HepG2 (cell line): ENCODE results near the gene MYO7B. TPM values are rescaled to one million over a fixed set of nuclear protein-coding genes. Genes with fewer than 3 reads are reported as not detected.

Experiments used
- ATAC-seq: fragments of 200-7000 bp; cut with Tn5 transposase; 3 replicates; pipeline ENCODE4 v1.9.1; 2020; ENCODE audit warnings: mild to moderate bottlenecking, moderate library complexity
- BruUV-seq: library from RNA; stranded (reverse); fragments of 400-500 nt; replicated peaks from 2 replicates; lab custom pipeline; 2021; lab: Mats Ljungman, UMichigan
- CTCF ChIA-PET: fragments of 300-600 bp; formaldehyde crosslinking; extraction: SDS; loops from one replicate; lab custom pipeline; 2021; ENCODE audit warnings: low total read pairs, inconsistent platforms, low intra/inter-chr PET ratio; lab: Yijun Ruan, JAX
- POLR2A ChIA-PET: fragments of 350-600 bp; sonication (Branson Sonifier 250); formaldehyde crosslinking; loops from one replicate; lab custom pipeline; 2020; ENCODE audit warnings: antibody characterized with exemption, inconsistent platforms; lab: Yijun Ruan, JAX
- DNase-seq: peaks from one replicate; pipeline ENCODE4 v3.0.0-alpha.2; 2015; ENCODE audit warnings: low spot score
- FAIRE-seq: peaks from 3 replicates; lab custom pipeline; 2011; peaks lifted over from hg19 to GRCh38; lab: Jason Lieb, UNC
- H2AFZ ChIP-seq: one replicate; pipeline ENCODE4 v1.6.1; 2011; ENCODE audit warnings: low read length, inconsistent platforms
- H3K27ac ChIP-seq: fragments of 300-600 bp; 3 replicates; pipeline ENCODE4 v1.8.0; 2011; ENCODE audit warnings: mixed run types, mild to moderate bottlenecking, mixed read lengths, low read length, inconsistent platforms; ENCODE audit not compliant: insufficient read depth; ENCODE audit errors: extremely low read length
- H3K27me3 ChIP-seq, 2 experiments: fragments of 200-600 bp in 1 of 2; 2 replicates in 1 of 2; 3 replicates in 1 of 2; pipeline versions ENCODE4 v1.6.0 to v1.8.0; 2011; ENCODE audit warnings: low read length in 2 of 2, mild to moderate bottlenecking in 2 of 2, moderate library complexity in 2 of 2, inconsistent platforms in 1 of 2; ENCODE audit not compliant: insufficient read depth in 2 of 2, control insufficient read depth in 1 of 2
- H3K36me3 ChIP-seq, 2 experiments: fragments of 200-600 bp in 1 of 2; replicated peaks in 1 of 2; 2 replicates in 1 of 2; 3 replicates in 1 of 2; pipeline versions ENCODE4 v1.5.1 to v1.8.0; 2011; ENCODE audit warnings: low read length in 2 of 2, inconsistent platforms in 1 of 2; ENCODE audit not compliant: insufficient read depth in 2 of 2, control insufficient read depth in 1 of 2
- H3K4me1 ChIP-seq: 2 replicates; pipeline ENCODE4 v1.5.1; 2012; ENCODE audit warnings: low read length, inconsistent platforms; ENCODE audit not compliant: insufficient read depth
- H3K4me2 ChIP-seq: 2 replicates; pipeline ENCODE4 v1.6.0; 2011; ENCODE audit warnings: low read depth, low read length, inconsistent platforms
- H3K4me3 ChIP-seq, 3 experiments: fragments of 200-600 bp in 1 of 3; sonication (generic), shearing (Covaris generic) in 1 of 3; replicated peaks in 1 of 3; 2 replicates each; pipeline ENCODE4 v1.5.1; 2011 to 2016; ENCODE audit warnings: low read length in 3 of 3, inconsistent platforms in 2 of 3, low read depth in 2 of 3, mild to moderate bottlenecking in 2 of 3, control low read depth in 1 of 3, mixed read lengths in 1 of 3; ENCODE audit not compliant: insufficient read depth in 1 of 3
- H3K79me2 ChIP-seq: one replicate; pipeline ENCODE4 v1.6.1; 2011; ENCODE audit warnings: low read length, inconsistent platforms; ENCODE audit not compliant: insufficient read depth
- H3K9ac ChIP-seq: 2 replicates; pipeline ENCODE4 v1.6.0; 2011; ENCODE audit warnings: mild to moderate bottlenecking, low read depth, low read length, inconsistent platforms; ENCODE audit not compliant: insufficient read depth
- H3K9me3 ChIP-seq: 2 replicates; pipeline ENCODE4 v1.5.1; 2012; ENCODE audit warnings: mild to moderate bottlenecking, low read length
- H4K20me1 ChIP-seq: 2 replicates; pipeline ENCODE4 v1.6.0; 2011; ENCODE audit warnings: inconsistent platforms, mild to moderate bottlenecking, low read length, moderate library complexity; ENCODE audit not compliant: insufficient read depth
- KDM6A ChIP-seq: IDR thresholded peaks from 2 replicates; pipeline ENCODE4 v1.6.1; 2016; ENCODE audit warnings: low read depth
- MBNL3 ChIP-seq: fragments of 250-450 bp; sonication (Bioruptor Pico); conservative IDR thresholded peaks from 2 replicates; pipeline ENCODE4 v1.8.0; 2022; ENCODE audit warnings: mild to moderate bottlenecking, inconsistent platforms
- NR2F1 ChIP-seq, 2 experiments: fragments of 450-650 bp in 1 of 2; formaldehyde crosslinking in 1 of 2; IDR thresholded peaks; 2 replicates each; pipeline versions ENCODE4 v1.5.0 to v1.6.1; 2016 to 2020; ENCODE audit warnings: mild to moderate bottlenecking in 1 of 2, missing compliant biosample characterization in 1 of 2, missing genetic modification reagents in 1 of 2, moderate library complexity in 1 of 2
- WGBS: methylation state at CpG from one replicate; pipeline ENCODE4 v1.1.6; 2017; ENCODE audit warnings: low lambda C conversion rate; 5-methylcytosine and 5-hydroxymethylcytosine counted together
- in situ Hi-C: cut with HindIII; loops from 2 replicates; pipeline ENCODE4 v1.10.0; 2017; ENCODE audit warnings: low pct_unique_long_range_greater_than_20kb; ENCODE audit not compliant: extremely low pct_ligation_motif_present
- intact Hi-C: fragments of 100-400 bp; cut with micrococcal nuclease; formaldehyde crosslinking; loops from one replicate; pipeline ENCODE4 v1.10.0; 2022; ENCODE audit not compliant: unreplicated experiment
- polyA plus RNA-seq, 8 experiments: library from polyadenylated mRNA; depleted of rRNA in 3 of 8; stranded (reverse) in 7 of 8; unstranded in 1 of 8; fragments of >200 nt; fragmentation: Illumina TruSeq in 4 of 8; extraction: Trizol in 4 of 8; gene quantifications; 2 replicates each; pipeline versions ENCODE4 v1.2.1 to v1.2.3, GENCODE V29; 2011 to 2016; ENCODE audit warnings: low read depth in 4 of 8, missing spikeins in 1 of 8, mixed read lengths in 1 of 8; ENCODE audit not compliant: insufficient read depth in 1 of 8
- total RNA-seq, 5 experiments: library from RNA; depleted of rRNA; stranded (reverse); fragments of >200 nt; fragmentation: Illumina TruSeq; extraction: Trizol; gene quantifications; 2 replicates each; pipeline ENCODE4 v1.2.3, GENCODE V29; 2016; ENCODE audit warnings: low read depth in 1 of 5
- TF ChIP-seq, protein P1 (sequence below): IDR thresholded peaks from 2 replicates; pipeline ENCODE4 v1.6.1; 2016; ENCODE audit warnings: low read depth
- TF ChIP-seq, protein P2 (sequence below): sonication (generic); formaldehyde crosslinking; IDR thresholded peaks from 2 replicates; pipeline ENCODE4 v1.5.1; 2020; ENCODE audit warnings: mild to moderate bottlenecking, missing genetic modification reagents, moderate library complexity
- TF ChIP-seq, protein P3 (sequence below): sonication (generic); formaldehyde crosslinking; IDR thresholded peaks from 2 replicates; pipeline ENCODE4 v1.4.0; 2020; ENCODE audit warnings: mild to moderate bottlenecking, missing genetic modification reagents

The MYO7B gene
- total and polyA plus RNA-seq, 2 of the 13 experiments (the other 11 are each of a cell fraction or from before 2014, with no cell fraction given) = not detected

DNA sequence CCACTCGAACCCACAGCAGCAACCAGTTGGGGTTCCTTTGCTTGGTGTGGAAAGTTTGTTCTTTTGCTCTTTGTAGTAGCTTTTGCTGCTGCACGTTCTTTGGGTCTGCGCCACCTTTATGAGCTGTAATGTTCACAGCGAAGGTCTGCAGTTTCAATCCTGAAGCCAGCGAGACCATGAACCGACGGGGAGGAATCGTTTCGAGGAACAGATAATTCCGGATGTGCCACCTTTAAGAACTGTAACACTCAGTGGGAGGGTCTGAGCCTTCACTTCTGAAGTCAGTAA is 124.8 kb downstream of the MYO7B start (continued):
- TF ChIP-seq, protein P1, sequence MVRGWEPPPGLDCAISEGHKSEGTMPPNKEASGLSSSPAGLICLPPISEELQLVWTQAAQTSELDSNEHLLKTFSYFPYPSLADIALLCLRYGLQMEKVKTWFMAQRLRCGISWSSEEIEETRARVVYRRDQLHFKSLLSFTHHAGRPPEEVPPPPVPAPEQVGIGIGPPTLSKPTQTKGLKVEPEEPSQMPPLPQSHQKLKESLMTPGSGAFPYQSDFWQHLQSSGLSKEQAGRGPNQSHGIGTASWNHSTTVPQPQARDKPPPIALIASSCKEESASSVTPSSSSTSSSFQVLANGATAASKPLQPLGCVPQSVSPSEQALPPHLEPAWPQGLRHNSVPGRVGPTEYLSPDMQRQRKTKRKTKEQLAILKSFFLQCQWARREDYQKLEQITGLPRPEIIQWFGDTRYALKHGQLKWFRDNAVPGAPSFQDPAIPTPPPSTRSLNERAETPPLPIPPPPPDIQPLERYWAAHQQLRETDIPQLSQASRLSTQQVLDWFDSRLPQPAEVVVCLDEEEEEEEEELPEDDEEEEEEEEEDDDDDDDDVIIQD = no peak
- no peak for TF ChIP-seq MBNL3 (CRISPR knock-in tag)

DNA sequence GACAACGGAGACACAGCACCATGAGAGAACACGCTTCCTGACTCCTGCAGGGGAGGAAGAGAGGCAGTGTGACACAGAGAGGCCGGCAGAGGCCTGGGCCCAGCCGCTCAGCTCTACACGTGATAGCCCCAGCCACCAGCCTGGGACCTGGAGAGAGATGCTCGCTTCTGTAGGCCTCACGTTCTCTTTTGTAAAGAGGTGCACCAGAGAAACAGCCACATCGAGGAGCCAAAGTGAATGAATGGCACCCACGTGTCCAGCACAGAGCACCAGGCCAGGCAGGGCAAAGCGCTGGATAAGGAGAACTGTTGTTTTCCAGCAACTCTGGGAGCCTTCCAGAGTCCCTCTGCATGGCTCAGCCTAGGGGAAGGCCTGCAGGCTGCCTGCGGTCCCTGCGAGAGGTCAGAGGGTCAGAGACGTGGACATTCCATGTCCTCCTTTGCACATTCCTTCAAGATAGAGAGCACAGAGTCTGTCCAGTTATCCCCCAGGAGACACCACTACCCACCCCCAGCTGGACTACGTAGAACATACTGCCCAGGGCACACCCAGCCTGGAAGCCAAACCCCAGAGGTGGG is 125.7 kb downstream of the MYO7B start:
- CTCF ChIA-PET = no interaction called here
- DNase-seq (no peak), ATAC-seq (peak; percentile 45)

More for the DNA sequence above, 125.7 kb downstream of the MYO7B start:
- intact Hi-C loops = no loop called here
- no peak overlapping the region for H3K9ac ChIP-seq
- H3K4me1 ChIP-seq = peaks cover 14% of the 10 kb centered on the region
- no peak for FAIRE-seq
- H3K27me3 ChIP-seq = peaks cover 2 to 58% of the 10 kb centered on the region in 2 experiments; a peak in 4 of 5 replicates
- H2AFZ ChIP-seq = no peak overlapping the region
- H3K36me3 ChIP-seq = no peaks in the 10 kb centered on the region
- no peak overlapping the region for H3K27ac ChIP-seq
- TF ChIP-seq, protein P2, sequence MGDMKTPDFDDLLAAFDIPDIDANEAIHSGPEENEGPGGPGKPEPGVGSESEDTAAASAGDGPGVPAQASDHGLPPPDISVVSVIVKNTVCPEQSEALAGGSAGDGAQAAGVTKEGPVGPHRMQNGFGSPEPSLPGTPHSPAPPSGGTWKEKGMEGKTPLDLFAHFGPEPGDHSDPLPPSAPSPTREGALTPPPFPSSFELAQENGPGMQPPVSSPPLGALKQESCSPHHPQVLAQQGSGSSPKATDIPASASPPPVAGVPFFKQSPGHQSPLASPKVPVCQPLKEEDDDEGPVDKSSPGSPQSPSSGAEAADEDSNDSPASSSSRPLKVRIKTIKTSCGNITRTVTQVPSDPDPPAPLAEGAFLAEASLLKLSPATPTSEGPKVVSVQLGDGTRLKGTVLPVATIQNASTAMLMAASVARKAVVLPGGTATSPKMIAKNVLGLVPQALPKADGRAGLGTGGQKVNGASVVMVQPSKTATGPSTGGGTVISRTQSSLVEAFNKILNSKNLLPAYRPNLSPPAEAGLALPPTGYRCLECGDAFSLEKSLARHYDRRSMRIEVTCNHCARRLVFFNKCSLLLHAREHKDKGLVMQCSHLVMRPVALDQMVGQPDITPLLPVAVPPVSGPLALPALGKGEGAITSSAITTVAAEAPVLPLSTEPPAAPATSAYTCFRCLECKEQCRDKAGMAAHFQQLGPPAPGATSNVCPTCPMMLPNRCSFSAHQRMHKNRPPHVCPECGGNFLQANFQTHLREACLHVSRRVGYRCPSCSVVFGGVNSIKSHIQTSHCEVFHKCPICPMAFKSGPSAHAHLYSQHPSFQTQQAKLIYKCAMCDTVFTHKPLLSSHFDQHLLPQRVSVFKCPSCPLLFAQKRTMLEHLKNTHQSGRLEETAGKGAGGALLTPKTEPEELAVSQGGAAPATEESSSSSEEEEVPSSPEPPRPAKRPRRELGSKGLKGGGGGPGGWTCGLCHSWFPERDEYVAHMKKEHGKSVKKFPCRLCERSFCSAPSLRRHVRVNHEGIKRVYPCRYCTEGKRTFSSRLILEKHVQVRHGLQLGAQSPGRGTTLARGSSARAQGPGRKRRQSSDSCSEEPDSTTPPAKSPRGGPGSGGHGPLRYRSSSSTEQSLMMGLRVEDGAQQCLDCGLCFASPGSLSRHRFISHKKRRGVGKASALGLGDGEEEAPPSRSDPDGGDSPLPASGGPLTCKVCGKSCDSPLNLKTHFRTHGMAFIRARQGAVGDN (CRISPR knock-in tag) = 0 out of 2 replicates have a peak, but pooled peaks have one; percentile 14
- TF ChIP-seq, protein P3, sequence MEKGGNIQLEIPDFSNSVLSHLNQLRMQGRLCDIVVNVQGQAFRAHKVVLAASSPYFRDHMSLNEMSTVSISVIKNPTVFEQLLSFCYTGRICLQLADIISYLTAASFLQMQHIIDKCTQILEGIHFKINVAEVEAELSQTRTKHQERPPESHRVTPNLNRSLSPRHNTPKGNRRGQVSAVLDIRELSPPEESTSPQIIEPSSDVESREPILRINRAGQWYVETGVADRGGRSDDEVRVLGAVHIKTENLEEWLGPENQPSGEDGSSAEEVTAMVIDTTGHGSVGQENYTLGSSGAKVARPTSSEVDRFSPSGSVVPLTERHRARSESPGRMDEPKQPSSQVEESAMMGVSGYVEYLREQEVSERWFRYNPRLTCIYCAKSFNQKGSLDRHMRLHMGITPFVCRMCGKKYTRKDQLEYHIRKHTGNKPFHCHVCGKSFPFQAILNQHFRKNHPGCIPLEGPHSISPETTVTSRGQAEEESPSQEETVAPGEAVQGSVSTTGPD = no peak
- TF ChIP-seq KDM6A (CRISPR knock-in tag) = no peak
- TF ChIP-seq NR2F1 (CRISPR knock-in tag; IDR thresholded peaks at IDR 0.05) = 0 out of 4 replicates have a peak, but pooled peaks of 1 of the 2 experiments have one; percentile 29
- TF ChIP-seq, all 625 proteins: peak for 2
- 30% methylated on average over 9 of the region's 14 CpGs for WGBS
- POLR2A ChIA-PET = no interaction called here
- Histone ChIP-seq H3K4me3 (no peak overlapping the region; a peak in 1 of 6 replicates), H3K4me2 (peak overlapping the region; percentile 4; the same call in 1 of the 2 replicates), H3K79me2 (no peaks in the 10 kb centered on the region), H4K20me1 (no peaks in the 10 kb centered on the region), H3K9me3 (no peaks in the 10 kb centered on the region)
- in situ Hi-C loops = no loop called here
- BruUV-seq = no TSS peak
